ENCODE results near the gene LEKR1.

The LEKR1 gene

DNA sequence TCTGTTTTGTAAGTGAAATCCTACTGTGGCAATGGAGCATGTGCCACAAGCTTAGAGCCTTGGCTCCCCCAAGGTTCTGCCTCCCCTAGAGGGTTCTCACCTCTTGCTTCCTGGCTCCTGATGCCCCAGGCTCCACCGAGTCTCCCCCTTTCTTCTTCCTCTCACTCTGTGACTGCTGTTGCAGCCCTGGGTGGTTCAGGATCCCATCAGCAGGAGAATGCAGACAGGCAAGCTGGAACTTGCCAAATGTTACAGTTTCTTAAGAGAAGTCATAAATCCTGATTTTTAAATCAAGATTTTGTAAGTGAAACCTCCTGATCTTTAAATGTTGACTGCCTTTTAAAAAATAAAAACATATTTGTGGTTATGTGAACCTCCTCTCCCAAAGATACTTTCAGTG, 199.9 kb downstream of the LEKR1 start:
- DNase-seq (ENCODE audit: extremely low read depth, low read depth), result no peak
- TF ChIP-seq, protein P1, sequence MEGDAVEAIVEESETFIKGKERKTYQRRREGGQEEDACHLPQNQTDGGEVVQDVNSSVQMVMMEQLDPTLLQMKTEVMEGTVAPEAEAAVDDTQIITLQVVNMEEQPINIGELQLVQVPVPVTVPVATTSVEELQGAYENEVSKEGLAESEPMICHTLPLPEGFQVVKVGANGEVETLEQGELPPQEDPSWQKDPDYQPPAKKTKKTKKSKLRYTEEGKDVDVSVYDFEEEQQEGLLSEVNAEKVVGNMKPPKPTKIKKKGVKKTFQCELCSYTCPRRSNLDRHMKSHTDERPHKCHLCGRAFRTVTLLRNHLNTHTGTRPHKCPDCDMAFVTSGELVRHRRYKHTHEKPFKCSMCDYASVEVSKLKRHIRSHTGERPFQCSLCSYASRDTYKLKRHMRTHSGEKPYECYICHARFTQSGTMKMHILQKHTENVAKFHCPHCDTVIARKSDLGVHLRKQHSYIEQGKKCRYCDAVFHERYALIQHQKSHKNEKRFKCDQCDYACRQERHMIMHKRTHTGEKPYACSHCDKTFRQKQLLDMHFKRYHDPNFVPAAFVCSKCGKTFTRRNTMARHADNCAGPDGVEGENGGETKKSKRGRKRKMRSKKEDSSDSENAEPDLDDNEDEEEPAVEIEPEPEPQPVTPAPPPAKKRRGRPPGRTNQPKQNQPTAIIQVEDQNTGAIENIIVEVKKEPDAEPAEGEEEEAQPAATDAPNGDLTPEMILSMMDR (IDR thresholded peaks at IDR 0.05; ENCODE audit: low read depth, low read length), result no peak

DNA sequence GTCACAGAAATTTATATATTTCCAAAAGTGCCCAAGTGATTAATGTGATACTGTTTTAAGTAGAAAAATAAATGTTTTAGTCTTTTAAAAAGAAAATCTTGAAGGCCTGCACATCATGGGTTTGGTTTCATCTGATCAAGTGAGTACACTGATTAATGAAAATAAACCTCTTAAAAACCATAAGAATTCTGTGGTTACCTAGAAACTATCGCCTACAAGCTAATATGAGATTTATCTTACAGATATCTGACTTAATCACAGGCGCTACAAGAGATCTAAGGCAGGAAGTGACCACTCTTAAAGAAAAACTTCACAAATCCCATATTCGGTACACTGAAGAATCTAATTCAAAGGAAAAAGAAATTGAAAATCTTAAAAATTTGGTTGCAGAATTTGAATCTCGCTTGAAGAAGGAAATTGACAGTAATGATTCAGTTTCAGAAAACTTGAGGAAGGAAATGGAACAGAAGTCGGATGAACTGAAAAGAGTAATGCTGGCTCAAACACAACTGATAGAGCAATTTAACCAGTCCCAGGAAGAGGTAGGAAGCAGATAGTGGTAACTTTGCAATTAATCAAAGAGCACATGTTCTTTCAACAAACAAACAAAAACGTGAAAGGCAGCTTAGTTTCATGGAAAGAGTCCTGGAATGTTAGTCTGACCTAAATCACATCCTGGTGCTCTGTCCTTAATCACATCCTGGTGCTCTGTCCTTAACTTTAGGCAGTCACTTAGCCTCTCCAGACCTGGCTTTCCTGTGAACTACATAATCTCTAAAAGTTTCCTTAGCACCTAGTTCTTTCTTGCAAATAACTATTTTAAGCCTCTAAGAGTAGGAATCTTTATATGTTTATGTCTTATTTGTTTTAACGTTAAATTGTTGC, 201.9 kb downstream of the LEKR1 start:
- no peak for DNase-seq (ENCODE audit: extremely low read depth, low read depth)
- TF ChIP-seq, protein P1 (IDR thresholded peaks at IDR 0.05; ENCODE audit: low read depth, low read length), result no peak

DNA sequence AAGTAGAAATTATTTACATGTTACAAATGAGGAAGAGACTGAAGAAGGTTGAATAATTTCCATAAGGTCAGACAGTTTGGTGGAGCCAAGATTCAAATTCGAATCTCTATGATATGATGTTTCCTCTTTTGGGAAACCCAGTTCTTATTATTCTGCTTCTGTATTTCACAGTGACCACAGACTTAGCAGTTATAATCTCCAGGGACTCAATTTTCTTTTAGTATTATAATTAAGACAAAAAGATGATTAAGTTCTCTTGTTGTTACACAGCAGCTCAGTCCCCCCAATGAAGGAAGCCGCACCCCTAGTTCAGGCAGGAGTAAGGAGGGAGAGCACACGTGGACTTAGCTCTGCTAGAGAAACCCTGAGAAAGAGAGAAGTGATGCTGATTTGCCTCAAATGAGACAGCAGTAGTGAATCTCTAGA, 203.2 kb downstream of the LEKR1 start:
- TF ChIP-seq, protein P1 (IDR thresholded peaks at IDR 0.05; ENCODE audit: low read depth, low read length), result no peak
- DNase-seq (ENCODE audit: extremely low read depth, low read depth), result no peak

DNA sequence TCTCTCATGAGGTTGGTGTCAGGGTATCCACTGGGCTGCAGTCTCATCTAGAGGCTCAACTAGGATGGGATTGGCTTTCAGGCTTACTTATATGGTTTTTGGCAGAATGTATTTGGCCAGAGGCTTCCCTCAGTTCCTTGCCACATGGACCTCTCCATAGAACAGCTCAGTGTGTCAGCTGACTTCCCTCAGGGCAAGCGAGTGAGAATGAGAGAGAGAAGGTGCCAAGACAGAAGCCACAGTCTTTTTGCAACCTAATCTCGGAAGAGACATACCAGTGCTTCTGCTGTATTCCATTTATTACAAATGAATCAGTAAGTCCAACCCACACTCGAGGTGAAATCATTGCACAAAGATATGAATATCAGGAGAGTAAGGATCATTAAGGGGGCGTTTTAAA, 204.6 kb downstream of the LEKR1 start:
- TF ChIP-seq, protein P1 (IDR thresholded peaks at IDR 0.05; ENCODE audit: low read depth, low read length), result no peak
- no peak for DNase-seq (ENCODE audit: extremely low read depth, low read depth)

DNA sequence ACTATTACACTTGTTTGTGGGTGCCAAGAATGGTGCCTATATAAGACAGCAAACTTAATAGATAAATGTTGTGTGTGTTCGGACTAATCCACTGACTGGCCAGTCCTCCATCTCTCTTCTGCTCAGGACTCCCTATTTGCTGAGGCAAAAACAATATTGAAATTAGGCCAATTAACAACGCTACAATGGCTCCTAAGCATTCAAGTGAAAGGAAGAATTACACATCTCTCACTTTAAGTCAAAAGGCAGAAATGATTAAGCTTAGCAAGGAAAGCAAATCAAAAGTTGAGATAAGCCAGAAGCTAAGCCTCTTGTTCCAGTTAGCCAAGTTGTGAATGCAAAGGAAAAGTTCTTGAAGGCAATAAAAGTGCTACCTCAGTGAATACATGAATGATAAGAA, 206.8 kb downstream of the LEKR1 start:
- DNase-seq (ENCODE audit: extremely low read depth, low read depth), result no peak
- TF ChIP-seq, protein P1 (IDR thresholded peaks at IDR 0.05; ENCODE audit: low read depth, low read length), result no peak

DNA sequence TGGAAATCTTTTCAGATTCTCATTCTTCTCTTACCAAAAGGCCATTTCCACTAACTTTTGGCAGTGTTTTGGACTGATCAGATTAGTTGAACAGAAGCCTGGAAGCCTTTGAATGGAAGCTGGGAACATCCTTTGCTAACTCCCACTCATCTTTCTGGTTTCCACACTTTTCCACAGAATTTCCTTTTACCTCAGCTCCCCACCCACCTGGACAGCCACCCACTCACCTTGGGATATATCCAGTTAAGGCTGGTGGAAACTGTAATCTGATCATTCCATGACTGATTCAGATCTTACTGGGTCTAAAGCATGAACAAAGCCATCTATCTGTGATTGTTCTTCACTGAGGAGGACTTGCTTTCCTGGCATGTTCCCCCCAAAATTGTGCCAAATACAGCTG, 214.3 kb downstream of the LEKR1 start:
- TF ChIP-seq, protein P1 (IDR thresholded peaks at IDR 0.05; ENCODE audit: low read depth, low read length), result no peak
- DNase-seq (ENCODE audit: extremely low read depth, low read depth), result no peak

DNA sequence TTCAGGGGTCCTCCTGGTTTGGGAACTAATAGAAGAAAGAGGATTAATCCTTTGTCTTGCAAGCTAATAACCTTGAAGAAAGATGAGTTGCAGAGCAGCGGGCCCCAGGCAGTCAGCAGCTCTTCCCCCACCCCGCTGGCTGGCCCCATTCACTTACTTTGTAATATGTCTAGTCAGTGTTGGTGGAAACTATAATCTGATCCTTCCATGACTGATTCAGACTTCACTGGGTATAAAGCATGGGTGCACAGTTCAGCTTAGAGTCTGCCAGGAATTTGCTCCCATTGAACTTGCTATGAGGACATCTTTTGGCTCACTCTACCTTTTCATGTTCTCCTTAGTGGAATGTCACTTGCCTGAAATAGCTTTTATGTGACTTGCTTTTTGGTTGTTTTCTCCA, 216.1 kb downstream of the LEKR1 start:
- TF ChIP-seq, protein P1 (IDR thresholded peaks at IDR 0.05; ENCODE audit: low read depth, low read length), result no peak
- no peak for DNase-seq (ENCODE audit: extremely low read depth, low read depth)

All from AG09319 (cell line).